Measurements from ENCODE around the gene AFG1L. TPM values are rescaled to one million over a fixed set of nuclear protein-coding genes. Genes with fewer than 3 reads are reported as not detected.

Gene AFG1L
- total and polyA plus RNA-seq, 2 donors (not counting 1 experiment from before 2014, with no cell fraction given) = 1.7 to 5.4 TPM

- no peaks in the 10 kb centered on the region for H3K79me2 ChIP-seq (ENCODE audit: control insufficient read depth, insufficient read depth, low read length)
- H3K4me1 ChIP-seq (ENCODE audit: control insufficient read depth, extremely low read depth, insufficient read depth, low read length) = no peaks in the 10 kb centered on the region
- no peak for DNase-seq (ENCODE audit: low read depth in 2 of 2)
- no peaks in the 10 kb centered on the region for H3K27me3 ChIP-seq (ENCODE audit: control insufficient read depth, insufficient read depth, low read length)
- TF ChIP-seq, protein P1, sequence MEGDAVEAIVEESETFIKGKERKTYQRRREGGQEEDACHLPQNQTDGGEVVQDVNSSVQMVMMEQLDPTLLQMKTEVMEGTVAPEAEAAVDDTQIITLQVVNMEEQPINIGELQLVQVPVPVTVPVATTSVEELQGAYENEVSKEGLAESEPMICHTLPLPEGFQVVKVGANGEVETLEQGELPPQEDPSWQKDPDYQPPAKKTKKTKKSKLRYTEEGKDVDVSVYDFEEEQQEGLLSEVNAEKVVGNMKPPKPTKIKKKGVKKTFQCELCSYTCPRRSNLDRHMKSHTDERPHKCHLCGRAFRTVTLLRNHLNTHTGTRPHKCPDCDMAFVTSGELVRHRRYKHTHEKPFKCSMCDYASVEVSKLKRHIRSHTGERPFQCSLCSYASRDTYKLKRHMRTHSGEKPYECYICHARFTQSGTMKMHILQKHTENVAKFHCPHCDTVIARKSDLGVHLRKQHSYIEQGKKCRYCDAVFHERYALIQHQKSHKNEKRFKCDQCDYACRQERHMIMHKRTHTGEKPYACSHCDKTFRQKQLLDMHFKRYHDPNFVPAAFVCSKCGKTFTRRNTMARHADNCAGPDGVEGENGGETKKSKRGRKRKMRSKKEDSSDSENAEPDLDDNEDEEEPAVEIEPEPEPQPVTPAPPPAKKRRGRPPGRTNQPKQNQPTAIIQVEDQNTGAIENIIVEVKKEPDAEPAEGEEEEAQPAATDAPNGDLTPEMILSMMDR (conservative IDR thresholded peaks at IDR 0.05 in 1 of 2, IDR thresholded peaks at IDR 0.05 in 1 of 2; ENCODE audit: low read depth in 1 of 2, low read length in 2 of 2) = no peak
- no peak for TF ChIP-seq EZH2 (IDR thresholded peaks at IDR 0.05; ENCODE audit: low read length, missing control alignments)
- H3K9me3 ChIP-seq (ENCODE audit: control insufficient read depth, insufficient read depth, low read depth, low read length) = no peaks in the 10 kb centered on the region
- H4K20me1 ChIP-seq (ENCODE audit: control insufficient read depth, extremely low read depth, insufficient read depth, low read length) = no peaks in the 10 kb centered on the region
- H3K4me3 ChIP-seq (replicated peaks in 1 of 4; ENCODE audit: control extremely low read depth in 1 of 4, insufficient read depth in 1 of 4, low read depth in 3 of 4, low read length in 4 of 4) = no peak overlapping the region
- H3K36me3 ChIP-seq (ENCODE audit: control insufficient read depth, insufficient read depth, low read length) = no peaks in the 10 kb centered on the region
- H3K9ac ChIP-seq (ENCODE audit: insufficient read depth, low read length) = no peak overlapping the region
- no peak overlapping the region for H2AFZ ChIP-seq (ENCODE audit: low read length)
- no peak overlapping the region for H3K4me2 ChIP-seq (ENCODE audit: extremely low read depth, insufficient read depth, low read length)
- no peak overlapping the region for H3K27ac ChIP-seq (ENCODE audit: insufficient read depth, low read length)
Measured at GRCh38 chr6:108337721-108338120, 42.9 kb downstream of the AFG1L start.

- Histone ChIP-seq H3K4me1 (ENCODE audit: control insufficient read depth, extremely low read depth, insufficient read depth, low read length) (no peaks in the 10 kb centered on the region), H3K9ac (ENCODE audit: insufficient read depth, low read length) (no peak overlapping the region), H4K20me1 (ENCODE audit: control insufficient read depth, extremely low read depth, insufficient read depth, low read length) (no peaks in the 10 kb centered on the region), H3K27ac (ENCODE audit: insufficient read depth, low read length) (no peak overlapping the region), H3K9me3 (ENCODE audit: control insufficient read depth, insufficient read depth, low read depth, low read length) (no peaks in the 10 kb centered on the region), H3K4me2 (ENCODE audit: extremely low read depth, insufficient read depth, low read length) (no peak overlapping the region), H3K36me3 (ENCODE audit: control insufficient read depth, insufficient read depth, low read length) (no peaks in the 10 kb centered on the region), H2AFZ (ENCODE audit: low read length) (no peak overlapping the region), H3K4me3 (replicated peaks in 1 of 4; ENCODE audit: control extremely low read depth in 1 of 4, insufficient read depth in 1 of 4, low read depth in 3 of 4, low read length in 4 of 4) (no peak overlapping the region), H3K79me2 (ENCODE audit: control insufficient read depth, insufficient read depth, low read length) (no peaks in the 10 kb centered on the region), H3K27me3 (ENCODE audit: control insufficient read depth, insufficient read depth, low read length) (no peaks in the 10 kb centered on the region)
- DNase-seq (ENCODE audit: low read depth in 2 of 2) = no peak
- no peak for TF ChIP-seq EZH2 (IDR thresholded peaks at IDR 0.05; ENCODE audit: low read length, missing control alignments)
Measured at GRCh38 chr6:108341372-108341771, 46.5 kb downstream of the AFG1L start.

DNA sequence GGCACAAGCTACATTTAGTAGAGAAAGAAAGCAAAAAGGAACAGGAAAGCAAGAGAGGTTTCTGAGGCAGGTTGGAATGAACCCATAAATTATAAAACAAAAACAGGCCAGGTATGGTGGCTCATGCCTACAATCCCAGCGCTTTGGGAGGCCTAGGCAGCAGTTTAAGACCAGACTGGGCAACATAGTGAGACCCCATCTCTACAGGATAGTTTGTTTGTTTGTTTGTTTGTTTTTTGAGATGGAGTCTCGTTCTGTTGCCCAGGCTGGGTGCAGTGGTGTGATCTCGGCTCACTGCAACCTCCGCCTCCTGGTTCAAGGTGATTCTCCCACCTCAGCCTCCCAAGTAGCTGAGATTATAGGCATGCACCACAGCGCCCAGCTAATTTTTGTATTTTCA lies 49.0 kb downstream of the AFG1L start:
- no peaks in the 10 kb centered on the region for H3K27me3 ChIP-seq (ENCODE audit: control insufficient read depth, insufficient read depth, low read length)
- no peak overlapping the region for H3K4me3 ChIP-seq (replicated peaks in 1 of 4; ENCODE audit: control extremely low read depth in 1 of 4, insufficient read depth in 1 of 4, low read depth in 3 of 4, low read length in 4 of 4)
- no peaks in the 10 kb centered on the region for H3K4me1 ChIP-seq (ENCODE audit: control insufficient read depth, extremely low read depth, insufficient read depth, low read length)
- no peak for DNase-seq (ENCODE audit: low read depth in 2 of 2)
- no peaks in the 10 kb centered on the region for H3K79me2 ChIP-seq (ENCODE audit: control insufficient read depth, insufficient read depth, low read length)
- no peaks in the 10 kb centered on the region for H4K20me1 ChIP-seq (ENCODE audit: control insufficient read depth, extremely low read depth, insufficient read depth, low read length)
- no peaks in the 10 kb centered on the region for H3K9me3 ChIP-seq (ENCODE audit: control insufficient read depth, insufficient read depth, low read depth, low read length)
- no peak overlapping the region for H2AFZ ChIP-seq (ENCODE audit: low read length)
- TF ChIP-seq, protein P1 (conservative IDR thresholded peaks at IDR 0.05 in 1 of 2, IDR thresholded peaks at IDR 0.05 in 1 of 2; ENCODE audit: low read depth in 1 of 2, low read length in 2 of 2) = no peak
- TF ChIP-seq EZH2 (IDR thresholded peaks at IDR 0.05; ENCODE audit: low read length, missing control alignments) = no peak
- H3K4me2 ChIP-seq (ENCODE audit: extremely low read depth, insufficient read depth, low read length) = no peak overlapping the region
- no peak overlapping the region for H3K27ac ChIP-seq (ENCODE audit: insufficient read depth, low read length)
- no peaks in the 10 kb centered on the region for H3K36me3 ChIP-seq (ENCODE audit: control insufficient read depth, insufficient read depth, low read length)
- no peak overlapping the region for H3K9ac ChIP-seq (ENCODE audit: insufficient read depth, low read length)
